Measurements from ENCODE around the gene KIAA1210. TPM values are rescaled to one million over a fixed set of nuclear protein-coding genes. Genes with fewer than 3 reads are reported as not detected.
A peak's percentile ranks its signal among the peaks of the same experiment; 100 is the strongest.
"Not testable (repeated sequence)": the region's sequence is repeated elsewhere in the genome, so short reads cannot be mapped to it uniquely, and the experiment has no call there.

KIAA1210 gene
- total RNA-seq, 1 donor from 2014 or later, result 0.08 TPM

DNA sequence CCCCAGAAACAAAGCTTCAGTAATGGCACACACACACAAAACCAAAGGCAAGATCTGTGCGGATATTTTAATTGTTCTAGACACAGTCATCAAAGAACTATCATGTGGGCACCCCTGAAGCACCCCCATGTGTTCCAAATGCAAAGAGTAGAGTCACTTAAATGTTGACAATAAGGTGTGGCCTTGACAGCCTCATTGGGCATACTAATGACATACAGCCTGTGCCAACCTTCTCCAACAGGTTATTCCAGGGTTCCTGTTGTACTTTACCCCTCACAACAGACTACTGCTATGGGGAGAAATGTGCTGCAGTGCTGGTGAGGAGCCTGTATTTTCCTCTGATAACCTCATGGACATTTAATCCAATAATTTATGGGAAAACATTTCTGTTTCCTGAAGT lies 84.6 kb downstream of the KIAA1210 start:
- no peak for DNase-seq (ENCODE audit: low spot score)
- intact Hi-C loops (cut with DNase I), result no loop called here

DNA sequence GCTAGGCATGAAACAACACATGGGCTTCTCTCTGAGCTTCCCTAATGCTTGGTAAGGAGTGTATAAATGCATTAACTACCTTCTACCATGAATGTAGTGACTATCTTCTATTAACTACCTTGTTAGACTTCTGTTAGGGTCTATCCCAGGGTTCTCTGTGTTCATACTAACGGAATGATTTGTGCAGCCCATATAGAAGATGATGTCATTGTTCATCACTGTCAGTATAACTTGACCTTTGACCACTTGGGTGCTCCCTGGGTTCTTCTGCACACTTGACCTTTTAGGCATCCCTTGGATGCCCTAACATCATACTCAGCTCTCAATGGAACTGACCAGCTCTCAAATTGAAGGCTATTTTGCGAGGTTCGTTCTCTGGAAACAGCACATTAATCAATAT lies 85.6 kb downstream of the KIAA1210 start:
- no peak for DNase-seq (ENCODE audit: low spot score)
- intact Hi-C loops (cut with DNase I), result no loop called here

DNA sequence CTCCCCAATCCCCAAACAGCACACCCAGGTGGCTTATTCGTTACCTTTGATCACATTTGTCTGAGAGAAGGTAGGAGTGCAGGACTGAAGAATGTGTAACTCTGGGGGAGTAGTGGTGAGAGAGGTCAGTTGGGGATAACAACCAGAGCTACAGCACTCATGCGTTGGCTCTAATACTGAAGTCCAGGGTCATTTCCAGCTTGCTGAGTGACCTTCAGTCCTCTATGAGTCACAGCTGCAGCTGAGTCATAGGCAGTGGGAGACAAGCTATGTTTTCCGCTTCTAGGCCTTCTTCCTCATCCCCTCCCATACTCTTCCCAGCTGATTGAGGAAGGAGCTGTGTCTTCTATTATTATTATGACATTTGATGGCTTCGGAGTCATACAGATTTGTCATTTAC lies 86.4 kb downstream of the KIAA1210 start:
- intact Hi-C loops (cut with DNase I), result no loop called here
- peak; percentile 78 for DNase-seq (ENCODE audit: low spot score)

DNA sequence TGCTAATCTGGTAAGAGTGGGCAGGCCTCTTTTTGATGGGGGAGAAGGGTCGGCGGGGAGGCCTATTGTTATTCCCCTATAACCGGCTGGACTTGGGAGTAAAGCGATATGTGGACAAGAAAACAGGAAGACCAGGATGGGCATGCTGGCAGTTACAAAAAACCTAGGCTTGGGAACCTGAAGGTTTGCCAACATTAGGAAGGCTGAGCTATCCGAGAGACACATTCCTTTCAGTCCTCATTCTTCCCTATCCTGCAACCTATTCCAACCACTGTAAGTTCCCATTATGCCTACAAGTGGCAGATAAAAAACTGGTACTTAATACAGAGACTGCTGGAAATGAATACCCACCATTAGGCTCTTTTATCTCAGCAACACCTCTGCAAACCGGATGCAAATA lies 87.2 kb downstream of the KIAA1210 start:
- DNase-seq (ENCODE audit: low spot score), result no peak
- intact Hi-C loops (cut with DNase I), result no loop called here

DNA sequence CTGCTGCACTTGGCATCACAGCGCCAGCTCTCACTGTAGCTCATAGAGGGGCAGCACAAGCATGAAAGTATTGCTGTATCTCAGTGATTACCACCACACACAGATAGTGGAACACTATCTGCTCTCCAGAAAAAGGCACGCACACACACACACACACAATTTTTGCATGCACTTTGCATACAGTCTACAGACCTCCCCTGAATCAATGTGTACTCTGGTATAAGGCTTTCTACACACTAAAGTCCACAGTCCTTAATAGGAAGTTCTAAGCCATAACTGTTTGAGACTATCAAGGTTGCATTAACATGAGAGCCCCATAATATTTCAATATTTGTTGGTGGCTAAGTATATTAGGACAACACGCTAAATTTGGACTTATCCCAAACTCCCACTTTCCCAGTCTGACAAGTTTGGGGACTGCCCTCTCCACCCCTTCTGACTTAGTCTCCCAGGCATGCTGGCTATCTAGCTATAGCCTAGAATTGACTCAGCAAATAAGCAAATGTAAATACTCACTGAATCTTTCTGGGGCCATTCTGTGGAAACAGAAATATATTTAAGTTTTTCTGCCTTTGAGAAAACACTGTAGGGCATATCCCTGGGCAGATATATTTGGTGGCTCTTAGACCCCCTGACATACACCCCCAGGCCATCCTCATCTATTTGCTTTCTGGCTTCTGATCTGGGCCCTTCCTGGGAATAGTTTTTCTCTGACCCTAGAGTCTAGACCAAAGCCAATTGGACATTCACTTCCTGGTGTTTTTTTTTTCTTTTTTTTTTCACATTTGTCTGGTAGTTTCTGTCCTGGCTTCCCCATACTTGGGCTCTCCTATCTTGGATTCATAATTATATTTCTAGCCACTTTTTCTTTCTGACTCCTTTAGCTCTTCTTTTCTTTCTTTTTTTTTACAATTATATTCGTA lies 91.2 kb downstream of the KIAA1210 start:
- intact Hi-C loops (cut with DNase I), result no loop called here
- no peak for DNase-seq (ENCODE audit: low spot score)

DNA sequence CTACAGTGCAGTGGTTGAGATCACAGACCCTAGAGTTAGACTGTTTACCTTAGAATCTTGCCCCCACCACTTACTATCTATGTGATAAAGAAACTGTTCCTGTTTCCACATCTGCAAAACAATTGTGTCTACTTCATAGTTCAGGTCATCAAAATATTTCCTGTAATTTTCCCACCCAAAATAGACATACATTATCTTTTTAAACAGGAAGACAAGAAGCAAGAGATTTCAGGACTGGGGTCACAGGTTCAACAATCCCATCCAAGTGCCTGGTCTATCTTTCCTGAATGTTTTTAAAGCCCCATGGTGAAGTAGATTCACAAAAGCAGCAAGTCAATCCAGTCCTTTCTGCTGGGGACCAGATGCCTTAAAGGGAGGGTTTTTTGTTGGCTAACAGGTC lies 96.6 kb downstream of the KIAA1210 start:
- intact Hi-C loops (cut with DNase I), result no loop called here
- no peak for DNase-seq (ENCODE audit: low spot score)

DNA sequence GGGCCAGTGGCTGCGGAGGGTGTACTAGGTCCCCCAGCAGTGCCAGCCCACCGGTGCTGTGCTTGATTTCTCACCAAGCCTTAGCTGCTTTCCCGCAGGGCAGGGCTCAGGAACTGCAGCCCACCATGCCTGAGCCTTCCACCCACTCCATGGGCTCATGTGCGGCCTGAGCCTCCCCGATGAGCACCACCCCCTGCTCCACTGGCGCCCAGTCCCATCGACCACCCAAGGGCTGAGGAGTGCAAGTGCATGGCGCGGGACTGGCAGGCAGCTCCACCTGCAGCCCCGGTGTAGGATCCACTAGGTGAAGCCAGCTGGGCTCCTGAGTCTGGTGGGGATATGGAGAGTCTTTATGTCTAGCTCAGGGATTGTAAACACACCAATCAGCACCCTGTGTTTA lies 98.0 kb downstream of the KIAA1210 start:
- DNase-seq (ENCODE audit: low spot score); intact Hi-C loops (cut with DNase I): not testable (repeated sequence)

DNA sequence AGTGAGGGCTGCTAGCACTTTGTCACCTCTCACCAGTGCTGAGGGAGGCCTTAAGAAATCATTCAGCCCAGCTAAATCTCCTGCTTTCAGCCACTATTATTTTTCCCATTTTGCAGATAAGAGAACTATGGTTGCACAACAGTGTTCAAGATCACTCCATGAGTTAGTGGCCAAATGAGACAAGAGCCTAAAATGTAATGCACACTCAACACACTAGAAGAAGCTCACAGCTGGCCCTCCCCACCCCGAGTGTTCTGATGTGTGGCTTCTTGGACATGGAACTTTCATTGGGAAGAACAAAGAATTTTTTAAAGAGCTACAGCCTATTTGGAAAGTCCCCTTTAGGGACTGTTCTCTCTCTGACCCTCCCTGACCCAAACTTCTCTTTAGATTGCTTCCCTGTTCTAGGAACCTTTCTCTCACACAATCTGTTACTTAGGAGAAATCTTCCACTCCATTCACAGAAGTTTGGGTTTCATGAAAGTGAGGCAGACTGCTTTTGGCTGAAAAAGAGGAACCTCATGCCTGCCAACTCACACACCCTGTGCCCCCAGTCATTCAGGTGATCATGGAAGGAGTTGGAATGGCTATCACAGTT lies 98.8 kb downstream of the KIAA1210 start:
- intact Hi-C loops (cut with DNase I), result no loop called here
- DNase-seq (ENCODE audit: low spot score), result no peak

Other genes starting within 250 kb of the KIAA1210 start
- 1.5 TPM for gene LONRF3, start 153.2 kb downstream of the KIAA1210 start, total RNA-seq
- not detected for gene CT47C1, start 54.8 kb downstream of the KIAA1210 start, total RNA-seq
- gene PGRMC1, start 108.5 kb upstream of the KIAA1210 start, total RNA-seq, result 16.5 TPM